ENCODE data around the gene ADIG.

Gene ADIG

DNA sequence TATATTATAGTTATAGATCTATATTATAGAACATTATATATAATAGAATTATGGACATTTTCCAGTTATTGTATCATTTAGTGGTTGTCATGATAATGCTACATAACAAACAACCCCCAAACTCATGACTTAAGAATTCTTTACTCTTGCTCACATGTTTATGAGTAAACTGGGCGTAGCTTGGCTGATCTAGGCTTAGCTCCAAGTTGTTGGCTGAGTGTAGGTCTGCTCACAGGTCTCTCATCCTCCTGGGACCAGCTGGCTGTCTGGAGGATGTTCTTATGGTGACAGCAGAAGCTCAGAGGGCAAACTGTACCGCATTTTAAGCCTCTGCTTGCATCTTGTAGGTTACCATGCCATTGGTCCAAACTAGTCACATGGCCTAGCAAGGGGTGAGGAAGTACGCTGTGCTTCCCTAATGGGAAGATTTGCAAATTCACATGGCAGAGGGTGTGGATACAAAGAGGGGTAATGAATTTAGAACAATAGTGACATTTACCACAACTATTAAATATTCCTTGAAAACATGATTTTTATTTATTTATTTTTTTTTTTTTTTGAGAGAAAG, 54.8 kb downstream of the ADIG start:
- no peak for DNase-seq

All from activated naive CD4-positive, alpha-beta T cell treated with Interleukin-2 at 50 U/mL for 16 hours (primary cell).